ENCODE data around the gene TBXAS1.

The TBXAS1 gene

GRCh38 chr7:140053812-140054539 is 224.9 kb downstream of the TBXAS1 start:
- no peak for DNase-seq

DNA sequence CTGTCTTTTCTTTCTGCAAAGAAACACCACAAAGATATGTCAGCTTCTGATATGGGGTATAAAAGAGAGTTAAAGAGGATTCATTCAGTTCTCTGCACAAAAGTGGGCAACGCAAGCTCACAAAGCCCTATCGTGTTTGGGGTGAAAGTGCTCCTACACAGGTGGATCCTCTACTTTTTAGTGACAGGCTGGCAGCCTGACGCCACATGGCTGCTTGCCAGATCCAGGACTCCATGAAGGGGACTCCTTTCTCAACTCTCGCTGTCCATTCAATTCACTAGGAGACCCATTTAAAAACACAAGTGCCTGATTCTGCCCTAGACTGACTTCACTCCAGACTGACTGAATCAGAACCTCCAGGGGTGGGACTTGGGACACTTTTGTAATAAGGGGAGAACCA is 225.7 kb downstream of the TBXAS1 start:
- no peak for DNase-seq

- no peak for DNase-seq
Observed at GRCh38 chr7:140055833-140056232, 226.8 kb downstream of the TBXAS1 start.

DNA sequence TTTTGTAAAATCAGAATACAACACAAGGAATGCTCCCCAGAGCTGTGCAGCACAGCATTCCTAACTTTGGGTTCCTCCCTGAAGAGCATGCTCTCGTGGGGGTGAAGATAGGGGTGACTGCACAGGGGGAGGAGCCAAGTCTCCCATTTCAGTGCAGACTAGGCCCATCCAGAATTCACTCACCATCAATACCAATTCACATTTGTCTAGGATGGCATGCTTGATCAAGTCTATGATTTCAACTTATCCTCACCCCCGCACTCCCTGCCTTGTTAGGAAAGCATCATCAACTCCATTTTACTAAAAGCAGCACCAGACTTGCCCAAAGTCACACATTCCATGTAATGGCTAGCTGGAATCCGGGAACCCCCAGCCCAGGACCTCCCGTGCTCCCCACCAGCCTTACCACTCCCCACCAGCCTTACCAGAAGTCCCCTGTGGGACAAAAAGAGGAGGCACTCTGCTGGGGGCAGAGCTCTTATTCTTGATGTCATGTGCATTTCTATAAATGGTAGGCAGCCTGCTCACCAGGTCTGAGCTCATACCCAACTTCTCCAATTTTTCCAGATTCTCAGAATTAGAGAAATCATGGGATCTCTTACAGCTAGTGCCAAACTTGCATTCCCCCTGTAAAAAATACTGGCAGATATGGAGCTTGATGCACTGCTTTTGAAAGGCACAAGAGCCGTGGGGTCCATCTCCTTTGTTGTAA is 227.5 kb downstream of the TBXAS1 start:
- no peak for DNase-seq

DNA sequence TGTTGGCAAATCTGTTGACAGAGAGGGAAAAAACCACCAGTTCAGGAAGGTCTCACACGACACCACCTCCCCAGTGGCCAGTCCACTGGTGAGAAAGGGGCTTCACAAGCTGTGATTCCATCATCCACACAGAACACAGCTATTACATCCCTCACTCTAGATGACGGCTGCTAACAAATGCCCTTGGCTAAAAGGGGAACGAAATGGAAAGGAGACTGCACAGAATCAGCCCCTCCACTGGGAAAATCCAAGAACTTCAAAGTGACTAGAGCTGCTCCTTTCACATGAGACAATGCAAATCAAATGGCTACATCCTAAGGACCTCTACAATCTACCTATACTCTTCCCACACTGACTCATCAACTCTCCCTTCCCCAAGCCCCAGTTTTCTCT is 228.1 kb downstream of the TBXAS1 start:
- DNase-seq: no peak

GRCh38 chr7:140058517-140058916 is 229.5 kb downstream of the TBXAS1 start:
- no peak for DNase-seq

GRCh38 chr7:140059273-140060242 is 230.5 kb downstream of the TBXAS1 start:
- peak; percentile 5 for DNase-seq

GRCh38 chr7:140060243-140060630 is 231.2 kb downstream of the TBXAS1 start:
- DNase-seq: no peak

- DNase-seq: peak; percentile 12
Observed at GRCh38 chr7:140060788-140061606, 231.9 kb downstream of the TBXAS1 start.

- no peak for DNase-seq
Observed at GRCh38 chr7:140061607-140061930, 232.5 kb downstream of the TBXAS1 start.

GRCh38 chr7:140062118-140062527 is 233.1 kb downstream of the TBXAS1 start:
- DNase-seq: no peak

DNA sequence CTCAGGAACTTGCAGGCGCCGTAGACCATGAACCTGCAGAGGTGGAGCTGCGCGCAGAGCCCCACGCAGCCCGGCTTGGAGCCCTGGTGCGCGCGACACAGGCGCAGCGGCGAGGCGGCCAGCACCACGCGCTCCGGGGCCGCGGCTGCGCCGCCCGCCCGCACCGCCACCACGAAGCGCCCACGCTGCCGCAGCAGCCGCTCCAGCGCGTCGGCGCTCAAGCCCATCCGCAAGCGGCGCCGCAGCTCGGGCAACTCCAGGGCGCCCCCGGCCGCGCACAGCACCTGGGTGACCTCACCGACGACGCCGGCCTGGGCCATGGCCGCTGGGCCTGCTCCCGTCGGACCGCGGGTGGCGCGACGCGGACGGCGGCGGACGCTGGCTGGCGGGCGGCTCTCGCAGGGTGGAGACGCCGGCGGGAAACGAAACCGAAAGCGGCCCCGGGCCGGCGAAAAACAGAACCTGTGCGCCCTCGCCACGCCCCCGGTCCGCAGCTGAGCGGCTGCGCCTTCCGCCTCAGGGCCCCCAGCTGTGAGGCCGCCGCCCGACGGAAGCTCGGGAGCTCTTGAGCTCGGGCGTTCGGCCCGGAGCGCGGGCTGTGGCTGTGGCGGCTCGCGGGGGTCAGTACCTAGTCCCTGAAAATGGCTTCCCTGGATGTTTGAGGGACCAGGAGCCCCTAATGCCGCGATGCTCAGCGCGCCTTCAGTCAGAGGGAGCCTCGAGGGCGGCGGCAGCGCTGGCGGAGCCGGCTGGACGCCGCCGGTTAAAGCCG is 233.7 kb downstream of the TBXAS1 start, which contains the start of gene PARP12:
Gene PARP12, minus strand, starts transcription at position 424 of the 772 bp plus-strand sequence. Its CDS starts 104 bp downstream, at position 320.
- peak; percentile 76 for DNase-seq

DNA sequence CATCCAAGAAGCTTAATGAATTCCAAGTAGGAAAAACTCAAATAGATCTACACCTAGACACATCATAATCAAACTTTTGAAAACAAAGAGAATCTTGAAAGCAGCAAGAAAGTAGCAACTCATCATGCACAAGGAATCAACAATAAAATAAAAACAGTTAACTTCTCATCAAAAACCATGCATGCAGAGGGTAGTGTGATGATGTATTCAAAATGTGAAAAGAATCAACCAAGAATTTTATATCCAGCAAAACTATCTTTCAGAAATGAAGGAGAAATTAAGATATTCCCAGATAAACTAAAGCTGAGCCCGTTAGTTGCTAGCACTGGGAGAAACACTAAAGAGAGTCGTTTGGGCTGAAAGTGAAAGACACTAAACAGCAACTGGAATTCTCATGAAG is 238.0 kb downstream of the TBXAS1 start:
- no peak for DNase-seq

GRCh38 chr7:140068033-140068432 is 239.0 kb downstream of the TBXAS1 start:
- DNase-seq: no peak

DNA sequence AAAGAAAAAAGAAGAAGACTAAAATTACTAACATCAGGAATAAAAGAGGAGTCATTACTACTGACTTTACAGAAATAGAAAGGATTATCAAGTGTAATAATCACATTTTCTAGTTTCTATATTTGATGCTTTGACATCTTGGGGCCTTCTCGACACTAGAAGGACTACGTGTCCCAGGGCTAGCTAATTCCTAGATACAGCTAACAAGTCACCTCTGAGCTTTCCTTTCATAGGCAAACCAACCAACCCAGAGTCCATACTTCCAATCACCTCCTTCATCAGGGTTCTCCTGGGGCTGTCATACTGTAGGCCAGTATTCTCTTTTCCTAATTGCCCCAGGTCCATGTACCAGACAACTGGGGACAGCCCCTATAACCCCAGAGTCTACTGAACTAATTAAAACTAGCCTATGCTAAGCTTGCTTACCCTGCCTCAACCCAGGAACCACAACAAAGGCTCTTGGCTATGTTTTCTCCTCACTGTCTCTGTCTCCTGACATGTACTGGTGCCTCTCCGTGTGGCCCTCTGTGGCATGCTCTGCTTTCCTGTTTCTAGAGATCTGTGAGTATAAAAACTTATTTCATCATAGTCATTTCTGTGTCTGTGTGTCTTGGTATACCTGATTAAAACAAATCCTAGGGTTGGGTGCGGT is 240.4 kb downstream of the TBXAS1 start:
- DNase-seq: no peak
